GM18507 (cell line): ENCODE measurements around the gene RNF220.
A peak's percentile ranks its signal among the peaks of the same experiment; 100 is the strongest.

Experiments
- DNase-seq: peaks from one replicate; pipeline ENCODE4 v3.0.0; 2011; ENCODE audit warnings: low read depth; ENCODE audit not compliant: insufficient read length; ENCODE audit errors: extremely low spot score
- FAIRE-seq: peaks from 2 replicates; lab custom pipeline; 2011; peaks lifted over from hg19 to GRCh38; lab: Jason Lieb, UNC

Gene RNF220

DNA sequence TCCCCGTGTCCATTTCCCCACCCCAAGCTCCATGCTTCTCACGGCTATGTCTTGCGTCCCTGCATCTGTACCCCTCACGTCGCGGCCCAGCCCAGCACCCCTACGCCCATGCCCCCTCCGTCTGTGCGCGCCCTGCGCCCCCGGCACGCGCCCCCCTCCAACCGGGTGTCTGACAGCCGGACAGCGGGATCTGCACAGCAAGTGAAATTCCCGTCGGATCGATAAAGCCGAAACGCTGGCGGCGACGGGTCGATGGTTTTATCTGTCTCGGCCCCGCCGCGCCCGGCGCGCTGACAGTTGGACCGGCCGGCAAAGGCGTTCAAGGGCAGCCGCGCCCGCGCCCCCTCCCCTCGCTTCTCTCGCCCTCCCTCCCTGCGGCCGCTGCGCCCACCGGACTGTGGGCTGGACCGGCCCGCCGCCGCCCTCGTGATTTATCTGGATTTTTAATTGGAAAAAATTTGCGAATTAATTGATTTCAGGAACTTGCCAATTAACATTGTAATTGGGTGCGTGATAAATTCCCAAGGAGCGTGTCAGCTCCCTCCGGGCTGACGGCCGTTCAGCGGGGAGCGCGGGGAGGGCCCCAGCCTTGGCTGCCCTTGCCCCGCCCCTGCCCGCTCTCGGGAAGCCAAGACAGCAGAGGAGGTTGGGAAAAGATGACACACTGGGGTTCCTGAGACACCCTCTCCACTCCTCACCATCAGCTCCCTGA is 212.1 kb downstream of the RNF220 start:
- no peak for FAIRE-seq

DNA sequence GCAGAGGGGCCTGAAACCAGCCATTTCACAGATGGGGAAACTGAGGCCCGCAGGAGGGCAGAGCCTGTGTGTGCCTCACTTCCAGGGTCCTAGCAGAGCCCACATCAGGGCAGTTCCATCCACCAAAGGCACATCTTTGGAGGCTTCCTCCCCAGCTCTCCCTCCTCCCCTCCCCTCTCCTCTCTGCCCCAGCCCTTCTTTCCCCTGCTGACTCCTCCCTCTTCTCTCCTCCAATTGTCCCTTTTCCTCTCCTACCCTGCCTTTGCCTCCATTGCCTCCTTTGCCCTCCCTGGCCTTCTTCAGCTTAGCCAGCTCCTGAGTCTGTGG is 212.6 kb downstream of the RNF220 start:
- DNase-seq: no peak
- no peak for FAIRE-seq

More for the DNA sequence above, 212.1 kb downstream of the RNF220 start:
- no peak for DNase-seq

DNA sequence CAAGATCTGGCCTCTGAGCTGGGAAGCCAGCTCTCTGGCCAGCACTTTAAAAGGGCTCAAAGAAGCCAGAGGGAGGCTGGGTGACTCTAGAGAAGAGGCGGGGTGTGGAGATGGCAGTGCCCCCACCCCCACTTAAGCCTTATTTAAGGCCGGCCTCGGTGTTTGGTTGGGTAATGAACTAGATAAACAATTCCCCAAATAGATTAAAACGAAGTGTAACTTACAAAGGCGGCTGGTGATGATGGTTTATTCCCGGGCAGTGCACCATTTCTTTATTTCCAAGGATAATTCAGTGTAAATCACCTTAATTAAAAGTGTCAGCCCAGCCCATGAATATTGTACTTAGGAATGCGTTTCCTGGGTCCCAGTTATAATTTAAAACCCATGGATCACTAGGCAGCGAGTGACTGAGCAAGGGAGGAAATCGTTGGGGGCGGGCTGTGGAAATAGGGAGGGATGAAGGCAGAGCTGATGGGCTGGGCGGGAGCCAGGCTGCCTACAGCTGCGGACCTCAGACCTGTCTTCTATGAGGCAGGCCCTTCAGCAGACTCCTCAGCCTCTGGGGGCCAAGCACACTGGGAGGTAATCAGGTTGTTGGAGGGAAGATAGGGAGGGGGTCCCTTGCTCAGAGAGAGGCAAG is 214.3 kb downstream of the RNF220 start:
- FAIRE-seq (no peak), DNase-seq (no peak)

DNA sequence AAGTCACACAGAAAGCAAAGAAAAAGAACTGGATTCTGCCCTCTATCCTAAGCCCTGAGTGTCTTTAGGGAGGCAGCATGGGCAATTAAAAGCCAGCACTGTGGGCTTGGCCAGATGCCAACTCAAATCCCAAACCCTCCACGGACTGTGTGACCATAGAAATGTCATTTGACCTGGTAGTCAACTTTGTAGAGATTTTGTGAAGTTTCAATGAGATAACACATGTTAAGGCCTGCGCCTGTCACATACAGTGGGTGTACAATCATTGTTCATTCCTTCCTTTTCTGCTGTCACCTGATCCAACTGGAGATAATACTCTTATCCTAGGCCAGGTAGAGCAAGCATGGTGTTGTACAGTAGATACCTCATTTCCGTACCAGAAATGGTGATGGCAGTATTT is 215.0 kb downstream of the RNF220 start:
- FAIRE-seq: no peak
- no peak for DNase-seq

DNA sequence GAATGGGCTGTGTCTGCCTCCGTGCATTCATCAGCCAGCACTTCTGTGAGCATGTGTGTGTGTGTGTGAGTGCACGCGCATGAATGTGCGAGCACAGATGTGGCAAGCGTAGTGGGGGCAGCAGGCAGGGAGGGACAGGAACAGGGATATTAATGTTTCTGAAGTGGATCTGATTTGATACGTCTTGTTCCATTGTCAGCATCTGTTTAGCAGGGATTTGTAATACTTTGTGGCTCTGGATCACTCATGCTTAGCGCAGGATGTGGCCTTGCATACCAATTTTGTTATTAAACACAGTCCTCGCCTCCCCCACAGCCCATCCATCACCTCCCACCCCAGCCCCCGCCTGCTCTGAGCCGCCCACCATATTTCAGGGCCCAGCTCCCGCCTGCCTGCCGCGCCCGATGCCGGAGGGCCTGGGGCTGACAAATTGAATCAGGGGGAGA is 216.8 kb downstream of the RNF220 start:
- FAIRE-seq (no peak), DNase-seq (no peak)

DNA sequence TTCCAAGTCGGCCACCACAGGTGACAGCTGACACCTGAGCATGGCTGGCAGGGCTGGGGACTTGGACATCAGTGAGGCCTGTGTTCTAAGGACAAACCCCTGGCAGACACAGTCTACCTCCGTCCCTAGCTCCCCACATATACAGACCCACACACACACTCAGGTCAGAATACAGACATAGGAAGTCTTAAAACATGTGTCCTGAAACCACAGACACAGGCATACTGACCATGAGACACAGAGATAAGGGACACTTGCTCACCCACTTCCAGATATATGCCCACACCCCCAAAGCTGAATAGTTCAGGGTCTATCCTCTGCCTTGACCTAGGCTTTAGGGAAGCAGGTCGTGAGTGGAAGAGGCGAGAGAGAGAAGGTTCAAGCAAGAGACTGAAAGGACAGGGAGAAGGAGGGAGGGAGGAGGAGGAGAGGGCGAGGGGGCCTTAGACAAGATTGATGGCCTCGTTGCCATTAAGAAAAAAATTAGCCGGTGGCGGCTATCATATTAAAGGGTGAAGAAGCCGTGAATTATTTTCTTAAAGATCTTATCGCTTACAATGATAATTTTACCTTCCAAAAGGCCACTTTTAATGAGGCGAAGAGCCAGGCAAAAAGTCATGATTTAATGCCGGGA is 219.3 kb downstream of the RNF220 start:
- no peak for FAIRE-seq
- DNase-seq: no peak

DNA sequence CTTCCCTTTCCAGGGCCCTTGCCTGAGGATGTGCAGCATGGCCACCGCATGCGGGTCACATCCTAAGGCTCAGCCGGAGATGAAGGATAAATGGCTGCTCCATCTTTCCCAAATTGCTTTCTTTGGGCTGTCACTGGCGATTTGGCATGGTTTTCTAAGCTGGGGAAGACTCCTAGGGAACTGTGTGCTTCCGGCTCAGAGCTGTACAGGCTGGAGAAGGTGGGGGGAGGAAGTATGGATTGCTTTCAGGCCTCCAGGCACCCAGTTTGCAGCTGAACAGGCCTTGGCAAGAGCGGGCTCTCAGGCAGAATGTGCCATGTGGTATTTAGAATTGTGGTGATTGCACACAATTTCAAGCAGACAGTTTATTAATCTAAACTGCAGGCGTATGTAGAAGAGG is 220.3 kb downstream of the RNF220 start:
- DNase-seq (no peak), FAIRE-seq (no peak)

DNA sequence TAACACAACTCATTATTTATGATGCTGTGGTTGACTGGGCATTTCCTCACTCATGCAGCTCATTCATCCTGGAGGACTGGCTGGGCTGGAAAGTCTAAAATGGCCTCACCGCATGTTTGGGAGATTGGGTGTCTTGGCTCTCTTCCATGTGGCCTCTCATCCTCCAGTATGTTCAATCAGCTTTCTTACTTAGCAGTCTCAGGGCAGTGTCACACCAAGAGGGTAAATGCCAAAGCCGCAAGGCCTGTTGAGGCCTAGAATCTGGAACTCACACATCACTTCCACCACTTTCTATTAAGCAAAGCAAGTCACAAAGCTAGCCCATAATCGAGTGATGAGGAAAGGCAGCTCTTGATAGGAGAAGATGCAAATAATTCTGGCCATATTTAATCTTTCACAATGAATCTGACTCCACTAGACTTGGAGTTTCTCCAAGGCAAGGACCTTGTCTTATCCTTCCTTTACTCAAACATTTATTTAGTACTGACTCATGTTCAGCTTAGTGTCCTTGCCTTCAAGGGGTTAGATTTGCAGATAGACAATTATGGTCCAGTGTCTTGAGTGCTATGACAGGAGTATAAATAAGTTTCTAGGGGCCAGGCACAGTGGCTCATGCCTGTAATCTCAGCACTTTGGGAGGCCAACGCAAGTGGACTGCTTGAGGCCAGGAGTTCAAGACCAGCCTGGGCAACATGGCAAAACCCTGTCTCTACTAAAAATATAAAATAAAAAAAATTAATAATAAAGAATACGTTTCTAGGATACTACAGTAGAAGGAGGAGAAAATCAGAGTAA is 224.1 kb downstream of the RNF220 start:
- DNase-seq: no peak
- FAIRE-seq: no peak

DNA sequence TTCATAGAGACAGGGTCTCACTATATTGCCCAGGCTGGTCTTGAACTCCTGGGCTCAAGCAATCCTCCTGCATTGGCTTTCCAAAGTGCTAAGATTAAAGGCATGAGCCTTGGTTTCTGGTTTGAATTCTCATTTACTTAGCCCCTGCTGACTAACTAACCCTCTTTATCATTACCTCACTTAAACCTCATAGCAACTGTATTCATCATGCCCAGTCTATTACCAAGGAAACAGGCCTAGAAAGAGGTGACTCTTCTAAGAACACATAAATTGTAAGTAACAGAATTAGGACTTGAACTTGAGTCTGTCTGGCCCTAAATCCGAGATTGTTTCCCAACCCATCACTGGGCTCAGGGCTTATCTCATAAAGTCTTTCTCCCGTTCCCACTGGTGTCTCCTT is 225.1 kb downstream of the RNF220 start:
- FAIRE-seq: no peak

DNA sequence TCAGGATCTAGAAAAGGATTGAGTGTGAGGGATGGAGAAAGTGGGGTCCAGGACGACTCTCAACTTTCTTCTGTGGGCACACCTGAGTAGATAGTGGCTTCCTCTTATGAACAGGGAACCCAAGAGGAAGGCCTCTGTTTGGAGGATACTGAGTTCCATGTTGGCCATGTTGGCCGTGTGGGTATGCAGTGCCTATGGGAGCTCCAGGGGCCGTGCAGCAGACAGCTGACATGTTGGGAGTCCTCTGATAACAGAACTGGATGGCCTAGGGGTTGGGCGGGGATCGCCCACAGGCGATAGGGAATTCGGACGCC is 226.2 kb downstream of the RNF220 start:
- no peak for FAIRE-seq
- no peak for DNase-seq

More for the DNA sequence above, 225.1 kb downstream of the RNF220 start:
- no peak for DNase-seq

DNA sequence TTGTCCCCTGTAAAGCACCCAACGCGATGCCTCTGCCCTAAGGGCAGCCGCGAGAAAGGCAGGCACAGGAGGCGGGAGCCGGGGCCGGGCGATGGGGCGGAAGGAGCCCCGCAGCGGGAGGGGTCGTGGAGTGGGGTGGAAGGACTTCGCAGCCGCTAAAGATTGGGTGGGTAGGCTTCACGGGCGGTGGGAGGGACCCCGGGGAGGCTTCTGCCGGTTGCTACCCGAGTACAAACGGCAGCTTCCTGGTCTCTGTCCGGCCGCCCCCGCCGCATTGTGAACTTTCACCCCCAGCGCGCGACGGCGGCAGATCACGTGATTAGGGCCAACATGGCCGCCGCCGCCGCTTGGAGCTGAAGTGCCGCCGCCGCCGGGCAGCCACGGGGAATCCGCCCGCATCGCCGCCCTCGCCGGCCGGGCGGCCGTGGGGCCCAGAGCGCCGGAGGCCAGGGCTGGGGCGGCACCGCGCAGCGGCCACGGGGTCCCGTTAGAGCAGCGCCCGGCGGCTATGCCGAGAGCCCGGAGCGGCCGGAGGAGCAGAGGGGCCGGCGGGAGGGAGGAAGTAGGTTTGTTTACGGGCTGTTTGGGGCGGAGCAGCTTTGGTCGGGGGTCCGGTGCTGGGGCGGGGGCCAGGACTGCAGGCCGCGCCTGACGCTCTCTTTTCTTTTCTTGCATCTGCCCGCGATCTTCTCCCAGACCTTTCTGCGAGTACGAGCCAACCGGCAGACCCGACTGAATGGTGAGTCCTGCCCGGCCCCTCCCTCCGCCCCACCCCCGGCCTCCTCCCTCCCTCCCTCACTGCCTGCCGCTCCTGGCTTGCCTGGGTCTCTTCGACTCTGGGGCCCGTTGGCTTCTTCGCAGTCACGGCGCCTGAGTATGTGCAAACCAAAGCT is 226.8 kb downstream of the RNF220 start:
- DNase-seq (peak; percentile 87), FAIRE-seq (peak; percentile 70)

DNA sequence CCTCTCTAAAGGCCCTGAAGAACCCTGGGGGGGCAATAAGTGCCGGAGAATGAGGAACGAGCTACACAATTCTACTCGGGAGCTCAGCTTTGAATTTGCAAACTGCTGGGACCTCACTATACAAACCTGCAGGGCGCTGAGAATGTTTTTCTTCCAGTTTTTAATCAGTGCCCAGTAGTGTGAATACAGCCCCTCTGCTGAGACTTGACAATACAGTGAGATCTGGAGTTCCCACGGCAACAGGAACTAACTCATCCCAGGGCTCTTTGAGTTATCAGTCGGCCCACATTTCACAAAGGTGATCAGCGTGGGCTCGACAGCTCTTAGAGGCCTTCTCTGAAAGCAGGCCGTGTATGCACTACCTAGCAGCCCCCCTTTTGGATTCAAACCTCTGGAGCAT is 227.5 kb downstream of the RNF220 start:
- FAIRE-seq (no peak), DNase-seq (no peak)

DNA sequence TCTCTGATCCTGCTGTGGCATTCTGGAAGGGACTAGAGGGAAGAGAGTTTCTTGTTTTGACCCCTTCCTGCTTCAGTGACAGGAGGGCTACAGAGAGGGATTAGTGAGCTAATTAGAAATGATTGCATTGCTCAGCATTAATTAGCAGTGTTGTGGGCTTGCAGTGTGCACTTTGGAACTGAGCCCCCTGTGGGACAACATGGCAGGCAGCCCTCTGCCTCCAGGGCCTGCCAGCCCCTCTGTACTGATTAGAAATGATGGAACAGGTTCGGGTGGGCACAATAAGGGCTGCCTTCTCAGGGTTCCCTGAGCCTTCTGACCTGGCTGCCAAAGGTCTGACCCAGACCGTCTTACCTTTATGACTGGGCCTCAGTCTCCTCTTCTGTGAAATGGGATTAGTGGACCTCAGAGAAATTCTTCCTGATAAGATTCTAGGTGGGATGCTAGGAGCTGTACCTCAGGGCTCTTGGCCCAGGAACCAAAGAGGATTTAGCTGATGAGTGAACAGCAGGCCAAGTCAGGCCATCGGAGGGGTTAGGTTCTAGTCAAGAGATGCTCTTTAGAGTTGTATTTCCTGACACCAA is 229.6 kb downstream of the RNF220 start:
- no peak for DNase-seq
- no peak for FAIRE-seq

DNA sequence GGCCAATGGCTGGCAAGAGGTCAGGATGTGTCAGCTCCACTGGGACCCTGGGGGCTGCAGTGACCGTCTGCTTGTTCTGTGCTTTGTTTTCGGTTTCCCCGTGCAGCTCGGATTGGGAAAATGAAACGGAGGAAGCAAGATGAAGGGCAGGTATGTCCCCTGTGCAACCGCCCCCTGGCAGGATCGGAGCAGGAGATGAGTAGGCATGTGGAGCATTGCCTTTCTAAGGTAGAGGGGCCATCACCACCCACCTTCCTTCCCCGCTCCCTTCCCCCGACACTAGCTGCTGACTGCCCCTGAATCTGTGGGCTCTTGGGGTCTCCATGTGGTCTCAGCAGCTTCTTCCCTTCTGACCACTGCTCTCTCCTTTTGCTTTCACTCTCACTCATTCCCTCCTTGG is 230.4 kb downstream of the RNF220 start:
- no peak for DNase-seq
- FAIRE-seq: no peak

DNA sequence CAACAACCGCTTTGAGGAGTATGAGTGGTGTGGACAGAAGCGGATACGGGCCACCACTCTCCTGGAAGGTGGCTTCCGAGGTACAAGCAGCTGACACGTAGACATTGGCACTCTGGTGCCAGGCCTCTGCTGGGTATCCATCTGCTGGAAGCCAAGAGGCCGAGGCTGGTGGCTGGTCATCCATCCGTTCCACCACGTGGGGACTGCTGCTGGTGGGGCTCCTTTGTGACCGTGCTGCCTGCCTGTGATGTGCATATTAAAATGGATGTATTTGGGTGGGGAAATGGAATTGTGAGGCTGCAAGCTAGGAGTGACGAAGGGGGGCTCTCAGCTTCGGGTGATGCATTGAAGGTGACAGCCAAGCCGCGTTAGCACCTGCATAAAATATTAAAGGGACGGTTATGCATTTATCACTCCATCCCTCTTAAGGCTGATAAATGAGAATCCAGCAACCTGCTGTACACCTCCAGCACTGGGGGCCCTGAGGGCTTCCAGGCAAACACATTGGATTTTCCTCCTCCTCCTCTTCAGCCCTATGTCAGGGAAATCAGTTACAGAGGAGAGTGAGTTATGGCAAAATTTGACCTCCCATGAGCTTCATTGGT is 231.1 kb downstream of the RNF220 start:
- DNase-seq: no peak
- no peak for FAIRE-seq

DNA sequence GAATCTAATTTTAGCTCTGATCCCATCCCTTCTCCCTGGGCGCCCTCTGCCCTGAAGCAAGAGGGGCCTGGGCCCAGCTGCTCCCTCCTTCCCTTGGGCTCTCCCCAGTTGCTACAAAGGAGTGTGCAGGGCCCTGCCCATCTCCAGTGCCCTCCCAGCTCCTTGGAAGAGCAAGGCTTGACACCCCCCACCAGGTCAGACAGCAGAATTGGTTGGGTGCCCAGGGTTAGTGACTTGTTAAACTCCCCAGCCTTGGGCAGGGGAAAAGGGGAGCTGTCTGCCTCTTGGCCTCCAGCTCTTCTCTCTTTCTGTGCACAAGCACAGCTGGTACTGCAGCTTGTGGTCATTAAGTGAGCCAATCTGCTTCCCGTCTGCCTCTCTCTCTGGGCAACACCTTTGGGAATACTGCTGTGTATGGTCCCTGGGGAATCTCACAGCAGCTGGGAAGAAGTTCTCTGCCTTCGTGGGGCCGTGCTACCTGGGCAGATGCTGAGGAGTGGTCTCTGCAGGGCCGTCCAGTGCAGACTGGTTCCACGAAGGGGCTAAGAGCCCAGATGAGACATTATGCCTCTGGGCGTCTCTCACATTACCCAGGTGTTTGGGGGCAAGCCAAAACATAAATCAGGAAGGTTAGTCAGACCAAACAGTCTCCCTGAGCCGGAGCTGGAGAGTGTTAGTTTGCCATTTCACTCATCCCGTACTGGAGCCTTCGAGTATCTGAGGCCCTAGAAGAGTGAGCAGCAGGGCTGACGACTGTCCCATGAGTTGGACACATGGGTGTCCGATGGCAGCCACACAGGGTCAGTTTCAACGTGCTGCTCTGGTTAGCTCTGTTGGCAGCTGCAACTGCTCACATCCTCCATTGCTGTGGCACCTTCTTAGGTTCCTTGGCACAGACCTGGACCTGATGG is 231.9 kb downstream of the RNF220 start:
- DNase-seq (no peak), FAIRE-seq (no peak)

DNA sequence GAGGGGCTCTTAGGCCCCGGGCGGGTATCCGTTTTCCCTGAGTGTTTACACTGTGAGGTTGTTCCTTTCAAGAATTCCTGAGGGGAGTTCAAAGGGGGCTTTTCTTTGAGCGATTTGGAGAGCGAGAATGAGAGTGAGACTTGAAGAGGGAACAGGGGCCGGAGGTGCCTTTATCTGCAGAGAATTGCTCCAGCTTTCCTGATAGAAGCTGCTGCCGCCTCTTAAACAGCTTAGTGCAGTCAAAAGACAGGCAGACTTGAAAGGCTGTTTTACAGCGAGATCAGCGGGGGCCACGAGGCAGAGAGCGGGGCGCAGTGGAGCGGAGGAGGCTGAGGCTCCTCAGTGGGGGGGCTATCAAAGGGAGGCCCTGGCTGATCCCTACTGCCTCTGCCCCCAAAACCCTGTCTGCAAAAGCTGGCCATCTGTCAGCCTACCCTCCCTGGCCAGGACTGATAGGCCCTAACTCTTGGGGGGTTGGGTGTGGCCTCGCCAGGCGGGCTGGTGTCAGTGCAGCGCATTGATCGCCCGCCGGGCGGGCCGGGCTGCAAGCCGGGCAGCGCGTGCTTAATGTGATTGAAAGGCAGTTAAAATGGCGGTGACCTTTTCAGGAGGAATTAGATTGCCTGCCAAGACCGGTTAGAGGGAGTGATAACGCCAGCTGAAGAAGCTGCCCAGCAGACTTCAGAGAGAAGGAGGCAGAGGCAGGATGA is 232.8 kb downstream of the RNF220 start:
- DNase-seq (no peak), FAIRE-seq (no peak)
